ENCODE measurements around the gene INPP5A.

The INPP5A gene

GRCh38 chr10:132604686-132605085, 67.1 kb downstream of the INPP5A start:
- no peak for TF ChIP-seq OSR1 (CRISPR knock-in tag; IDR thresholded peaks at IDR 0.05)
- no peak for ATAC-seq

GRCh38 chr10:132605390-132605789, 67.8 kb downstream of the INPP5A start:
- TF ChIP-seq CSDC2 (CRISPR knock-in tag; IDR thresholded peaks at IDR 0.05), result no peak
- TF ChIP-seq, protein P1, sequence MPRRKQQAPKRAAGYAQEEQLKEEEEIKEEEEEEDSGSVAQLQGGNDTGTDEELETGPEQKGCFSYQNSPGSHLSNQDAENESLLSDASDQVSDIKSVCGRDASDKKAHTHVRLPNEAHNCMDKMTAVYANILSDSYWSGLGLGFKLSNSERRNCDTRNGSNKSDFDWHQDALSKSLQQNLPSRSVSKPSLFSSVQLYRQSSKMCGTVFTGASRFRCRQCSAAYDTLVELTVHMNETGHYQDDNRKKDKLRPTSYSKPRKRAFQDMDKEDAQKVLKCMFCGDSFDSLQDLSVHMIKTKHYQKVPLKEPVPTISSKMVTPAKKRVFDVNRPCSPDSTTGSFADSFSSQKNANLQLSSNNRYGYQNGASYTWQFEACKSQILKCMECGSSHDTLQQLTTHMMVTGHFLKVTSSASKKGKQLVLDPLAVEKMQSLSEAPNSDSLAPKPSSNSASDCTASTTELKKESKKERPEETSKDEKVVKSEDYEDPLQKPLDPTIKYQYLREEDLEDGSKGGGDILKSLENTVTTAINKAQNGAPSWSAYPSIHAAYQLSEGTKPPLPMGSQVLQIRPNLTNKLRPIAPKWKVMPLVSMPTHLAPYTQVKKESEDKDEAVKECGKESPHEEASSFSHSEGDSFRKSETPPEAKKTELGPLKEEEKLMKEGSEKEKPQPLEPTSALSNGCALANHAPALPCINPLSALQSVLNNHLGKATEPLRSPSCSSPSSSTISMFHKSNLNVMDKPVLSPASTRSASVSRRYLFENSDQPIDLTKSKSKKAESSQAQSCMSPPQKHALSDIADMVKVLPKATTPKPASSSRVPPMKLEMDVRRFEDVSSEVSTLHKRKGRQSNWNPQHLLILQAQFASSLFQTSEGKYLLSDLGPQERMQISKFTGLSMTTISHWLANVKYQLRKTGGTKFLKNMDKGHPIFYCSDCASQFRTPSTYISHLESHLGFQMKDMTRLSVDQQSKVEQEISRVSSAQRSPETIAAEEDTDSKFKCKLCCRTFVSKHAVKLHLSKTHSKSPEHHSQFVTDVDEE (CRISPR knock-in tag; IDR thresholded peaks at IDR 0.05), result no peak
- TF ChIP-seq PPARA (CRISPR knock-in tag; IDR thresholded peaks at IDR 0.05; ENCODE audit: borderline replicate concordance), result no peak
- TF ChIP-seq ZC3H10 (CRISPR knock-in tag; IDR thresholded peaks at IDR 0.05), result no peak
- TF ChIP-seq, protein P2, sequence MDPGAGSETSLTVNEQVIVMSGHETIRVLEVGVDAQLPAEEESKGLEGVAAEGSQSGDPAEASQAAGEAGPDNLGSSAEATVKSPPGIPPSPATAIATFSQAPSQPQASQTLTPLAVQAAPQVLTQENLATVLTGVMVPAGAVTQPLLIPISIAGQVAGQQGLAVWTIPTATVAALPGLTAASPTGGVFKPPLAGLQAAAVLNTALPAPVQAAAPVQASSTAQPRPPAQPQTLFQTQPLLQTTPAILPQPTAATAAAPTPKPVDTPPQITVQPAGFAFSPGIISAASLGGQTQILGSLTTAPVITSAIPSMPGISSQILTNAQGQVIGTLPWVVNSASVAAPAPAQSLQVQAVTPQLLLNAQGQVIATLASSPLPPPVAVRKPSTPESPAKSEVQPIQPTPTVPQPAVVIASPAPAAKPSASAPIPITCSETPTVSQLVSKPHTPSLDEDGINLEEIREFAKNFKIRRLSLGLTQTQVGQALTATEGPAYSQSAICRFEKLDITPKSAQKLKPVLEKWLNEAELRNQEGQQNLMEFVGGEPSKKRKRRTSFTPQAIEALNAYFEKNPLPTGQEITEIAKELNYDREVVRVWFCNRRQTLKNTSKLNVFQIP (CRISPR knock-in tag; IDR thresholded peaks at IDR 0.05; ENCODE audit: borderline replicate concordance, low read depth), result no peak
- TF ChIP-seq ZNF70 (CRISPR knock-in tag; IDR thresholded peaks at IDR 0.05), result no peak
- no peak for TF ChIP-seq ZNF565 (CRISPR knock-in tag; conservative IDR thresholded peaks at IDR 0.05; ENCODE audit: low read depth)
- no peak for TF ChIP-seq CREB5 (CRISPR knock-in tag; IDR thresholded peaks at IDR 0.05; ENCODE audit: low read depth)
- no peak for TF ChIP-seq RARB (CRISPR knock-in tag; IDR thresholded peaks at IDR 0.05)
- no peak for TF ChIP-seq ARNTL (CRISPR knock-in tag; IDR thresholded peaks at IDR 0.05; ENCODE audit: borderline replicate concordance, low read depth)
- no peak for TF ChIP-seq CSRNP3 (CRISPR knock-in tag; IDR thresholded peaks at IDR 0.05)
- no peak for TF ChIP-seq ISL1 (CRISPR knock-in tag; IDR thresholded peaks at IDR 0.05)
- TF ChIP-seq ESRRG (CRISPR knock-in tag; IDR thresholded peaks at IDR 0.05), result no peak
- no peak for TF ChIP-seq SNAI2 (CRISPR knock-in tag; IDR thresholded peaks at IDR 0.05)
- no peak for TF ChIP-seq PATZ1 (CRISPR knock-in tag; IDR thresholded peaks at IDR 0.05; ENCODE audit: borderline replicate concordance)
- ATAC-seq, result no peak

GRCh38 chr10:132606031-132606491, 68.5 kb downstream of the INPP5A start:
- no peak for ATAC-seq
- TF ChIP-seq SNAI2 (CRISPR knock-in tag; IDR thresholded peaks at IDR 0.05), result no peak
- TF ChIP-seq ESRRG (CRISPR knock-in tag; IDR thresholded peaks at IDR 0.05), result no peak
- no peak for TF ChIP-seq TCF4 (CRISPR knock-in tag; IDR thresholded peaks at IDR 0.05; ENCODE audit: borderline replicate concordance)
- TF ChIP-seq CSRNP3 (CRISPR knock-in tag; IDR thresholded peaks at IDR 0.05), result no peak
- TF ChIP-seq GLIS3 (CRISPR knock-in tag; IDR thresholded peaks at IDR 0.05), result no peak
- TF ChIP-seq ZNF70 (CRISPR knock-in tag; IDR thresholded peaks at IDR 0.05), result no peak
- TF ChIP-seq RARB (CRISPR knock-in tag; IDR thresholded peaks at IDR 0.05), result no peak
- TF ChIP-seq OSR1 (CRISPR knock-in tag; IDR thresholded peaks at IDR 0.05), result no peak
- no peak for TF ChIP-seq ZNF8 (CRISPR knock-in tag; IDR thresholded peaks at IDR 0.05)
- TF ChIP-seq, protein P2 (CRISPR knock-in tag; IDR thresholded peaks at IDR 0.05; ENCODE audit: borderline replicate concordance, low read depth), result no peak
- TF ChIP-seq ZFP3 (CRISPR knock-in tag; IDR thresholded peaks at IDR 0.05), result no peak
- TF ChIP-seq ZNF565 (CRISPR knock-in tag; conservative IDR thresholded peaks at IDR 0.05; ENCODE audit: low read depth), result no peak
- TF ChIP-seq TOX (CRISPR knock-in tag; IDR thresholded peaks at IDR 0.05; ENCODE audit: borderline replicate concordance), result no peak

Measured in SK-N-SH treated with all-trans-retinoic acid at 6 μM for 48 hours (cell line).